H1 (cell line): Measurements from ENCODE around the gene KLK4. TPM values are rescaled to one million over a fixed set of nuclear protein-coding genes. Genes with fewer than 3 reads are reported as not detected.

ENCODE experiments used
- CTCF ChIA-PET: fragments of 300-600 bp; sonication (Branson Sonifier 250); formaldehyde crosslinking; loops from one replicate; lab custom pipeline; 2021; ENCODE audit not compliant: partially characterized antibody; lab: Charles Lee
- POLR2A ChIA-PET: fragments of 300-600 bp; sonication (Branson Sonifier 250); formaldehyde crosslinking; loops from one replicate; lab custom pipeline; 2021; ENCODE audit warnings: inconsistent platforms; ENCODE audit not compliant: partially characterized antibody; lab: Charles Lee
- DNase-seq, 2 experiments: peaks; one replicate each; pipeline versions ENCODE4 v3.0.0 to v3.0.0-alpha.2; 2010 to 2022; ENCODE audit warnings: low spot score in 2 of 2, low read depth in 1 of 2, mixed read lengths in 1 of 2
- FAIRE-seq: peaks from 2 replicates; lab custom pipeline; 2011; peaks lifted over from hg19 to GRCh38; lab: Jason Lieb, UNC
- H2AFZ ChIP-seq: 2 replicates; pipeline ENCODE4 v1.8.1; 2012; ENCODE audit warnings: low read length, inconsistent platforms
- H2AK5ac ChIP-seq: 2 replicates; pipeline ENCODE4 v1.6.1; 2013; ENCODE audit warnings: low read depth, low read length
- H2BK120ac ChIP-seq: replicated peaks from 2 replicates; pipeline ENCODE3; 2013; ENCODE audit warnings: low read depth, low read length, inconsistent platforms
- H2BK12ac ChIP-seq: 2 replicates; pipeline ENCODE4 v1.6.1; 2013; ENCODE audit warnings: low read depth, low read length
- H2BK15ac ChIP-seq: 2 replicates; pipeline ENCODE4 v1.6.1; 2013; ENCODE audit warnings: low read length
- H2BK20ac ChIP-seq: 2 replicates; pipeline ENCODE4 v1.6.1; 2013; ENCODE audit warnings: low read length
- H2BK5ac ChIP-seq: 2 replicates; pipeline ENCODE4 v1.6.1; 2013; ENCODE audit warnings: low read depth, low read length
- H3K14ac ChIP-seq: 2 replicates; pipeline ENCODE4 v1.6.1; 2013; ENCODE audit warnings: inconsistent platforms; ENCODE audit not compliant: insufficient read length
- H3K18ac ChIP-seq: 2 replicates; pipeline ENCODE4 v1.6.1; 2013; ENCODE audit warnings: low read length; ENCODE audit errors: extremely low read depth
- H3K23ac ChIP-seq: 2 replicates; pipeline ENCODE4 v1.6.1; 2013; ENCODE audit warnings: inconsistent platforms; ENCODE audit not compliant: insufficient read length
- H3K23me2 ChIP-seq: 2 replicates; pipeline ENCODE4 v1.6.1; 2013; ENCODE audit warnings: low read depth, low read length
- H3K27ac ChIP-seq: 2 replicates; pipeline ENCODE4 v1.6.1; 2011; ENCODE audit warnings: low read depth, low read length, inconsistent platforms
- H3K27me3 ChIP-seq, 4 experiments: replicated peaks in 1 of 4; 1 replicate in 1 of 4; 2 replicates in 3 of 4; pipeline versions ENCODE4 v1.6.1 to v1.8.1; 2011 to 2013; ENCODE audit warnings: low read length in 3 of 4, mild to moderate bottlenecking in 3 of 4, inconsistent platforms in 2 of 4, mixed read lengths in 2 of 4, moderate library complexity in 1 of 4; ENCODE audit not compliant: control insufficient read depth in 3 of 4, insufficient read depth in 3 of 4; ENCODE audit errors: extremely low read depth in 1 of 4
- H3K36me3 ChIP-seq, 4 experiments: 2 replicates each; pipeline versions ENCODE4 v1.6.1 to v1.8.1; 2011 to 2013; ENCODE audit warnings: mild to moderate bottlenecking in 4 of 4, low read length in 3 of 4, moderate library complexity in 2 of 4, control low read depth in 1 of 4, inconsistent platforms in 1 of 4; ENCODE audit not compliant: insufficient read depth in 4 of 4, control insufficient read depth in 2 of 4
- H3K4ac ChIP-seq: replicated peaks from 2 replicates; pipeline ENCODE3; 2013; ENCODE audit warnings: low read length, low read depth, mixed read lengths, inconsistent platforms; ENCODE audit not compliant: insufficient read length
- H3K4me1 ChIP-seq, 4 experiments: replicated peaks in 1 of 4; 1 replicate in 1 of 4; 2 replicates in 3 of 4; pipeline versions ENCODE4 v1.6.1 to v1.8.1; 2011 to 2013; ENCODE audit warnings: low read length in 3 of 4, inconsistent platforms in 2 of 4, mixed read lengths in 1 of 4; ENCODE audit not compliant: insufficient read depth in 4 of 4, control insufficient read depth in 3 of 4
- H3K4me2 ChIP-seq, 2 experiments: 2 replicates each; pipeline versions ENCODE4 v1.6.1 to v1.8.1; 2011 to 2013; ENCODE audit warnings: low read depth in 2 of 2, low read length in 2 of 2, control low read depth in 1 of 2, inconsistent platforms in 1 of 2, mild to moderate bottlenecking in 1 of 2; ENCODE audit not compliant: insufficient read depth in 1 of 2
- H3K4me3 ChIP-seq, 4 experiments: fragments of 200-600, 300-600 bp in 1 of 4; sonication (generic), shearing (Covaris generic), sonication (Bioruptor Twin) in 1 of 4; 2 replicates each; pipeline versions ENCODE4 v1.5.1 to v1.8.1; 2011 to 2016; ENCODE audit warnings: low read length in 4 of 4, low read depth in 3 of 4, control low read depth in 2 of 4, inconsistent platforms in 2 of 4, mild to moderate bottlenecking in 2 of 4, mixed read lengths in 1 of 4, moderate library complexity in 1 of 4; ENCODE audit not compliant: insufficient read depth in 2 of 4; ENCODE audit errors: extremely low read depth in 1 of 4
- H3K56ac ChIP-seq: replicated peaks from 2 replicates; pipeline ENCODE3; 2013; ENCODE audit warnings: low read depth, mild to moderate bottlenecking, mixed read lengths, low read length, inconsistent platforms; ENCODE audit not compliant: insufficient read length
- H3K79me1 ChIP-seq: 2 replicates; pipeline ENCODE4 v1.6.1; 2013; ENCODE audit warnings: low read depth, low read length, control low read depth
- H3K79me2 ChIP-seq, 2 experiments: 2 replicates each; pipeline versions ENCODE4 v1.6.1 to v1.8.1; 2012 to 2013; ENCODE audit warnings: low read length in 2 of 2, mild to moderate bottlenecking in 2 of 2, inconsistent platforms in 1 of 2; ENCODE audit not compliant: insufficient read depth in 2 of 2, control insufficient read depth in 1 of 2
- H3K9ac ChIP-seq, 4 experiments: replicated peaks in 1 of 4; 1 replicate in 1 of 4; 2 replicates in 3 of 4; pipeline versions ENCODE4 v1.6.1 to v1.8.1; 2011 to 2013; ENCODE audit warnings: low read depth in 3 of 4, low read length in 3 of 4, control low read depth in 2 of 4, mild to moderate bottlenecking in 2 of 4, moderate library complexity in 2 of 4, inconsistent platforms in 1 of 4; ENCODE audit errors: extremely low read depth in 1 of 4
- H3K9me3 ChIP-seq, 2 experiments: 2 replicates each; pipeline versions ENCODE4 v1.6.1 to v1.8.1; 2012 to 2013; ENCODE audit warnings: mild to moderate bottlenecking in 2 of 2, moderate library complexity in 2 of 2, control low read depth in 1 of 2, inconsistent platforms in 1 of 2, low read depth in 1 of 2, low read length in 1 of 2, mixed read lengths in 1 of 2; ENCODE audit not compliant: insufficient read depth in 2 of 2
- H4K20me1 ChIP-seq, 2 experiments: replicated peaks in 1 of 2; 2 replicates each; pipeline versions ENCODE3 to v1.8.1; 2011 to 2013; ENCODE audit warnings: inconsistent platforms in 2 of 2, low read length in 2 of 2, mild to moderate bottlenecking in 1 of 2; ENCODE audit not compliant: insufficient read depth in 2 of 2, control insufficient read depth in 1 of 2
- H4K5ac ChIP-seq: 2 replicates; pipeline ENCODE4 v1.6.1; 2013; ENCODE audit warnings: low read length, low read depth, mixed read lengths, inconsistent platforms; ENCODE audit not compliant: insufficient read length
- H4K8ac ChIP-seq: 2 replicates; pipeline ENCODE4 v1.8.0; 2013; ENCODE audit warnings: mild to moderate bottlenecking, moderate library complexity, low read length, inconsistent platforms; ENCODE audit not compliant: insufficient read depth; ENCODE audit errors: extremely low read depth
- H4K91ac ChIP-seq: replicated peaks from 2 replicates; pipeline ENCODE3; 2013; ENCODE audit warnings: low read length, mixed read lengths, inconsistent platforms; ENCODE audit not compliant: insufficient read length
- CTBP2 ChIP-seq: IDR thresholded peaks from 2 replicates; pipeline ENCODE4 v1.7.0; 2011; ENCODE audit warnings: borderline replicate concordance, mild to moderate bottlenecking, moderate library complexity, mixed read lengths, low read length; ENCODE audit not compliant: insufficient read depth, insufficient read length
- EGR1 ChIP-seq: IDR thresholded peaks from 2 replicates; pipeline ENCODE4 v1.6.1; 2011; ENCODE audit warnings: low read depth, low read length, borderline replicate concordance
- HDAC2 ChIP-seq, 2 experiments: fragments of 300-600 bp in 1 of 2; sonication (generic) in 1 of 2; IDR thresholded peaks; 2 replicates each; pipeline ENCODE4 v1.6.1; 2011 to 2012; ENCODE audit warnings: low read depth in 2 of 2, low read length in 2 of 2, mild to moderate bottlenecking in 2 of 2, moderate library complexity in 2 of 2, borderline replicate concordance in 1 of 2, inconsistent platforms in 1 of 2
- HDAC6 ChIP-seq: IDR thresholded peaks from one replicate; pipeline ENCODE4 v1.7.1; 2012; ENCODE audit warnings: low read depth, mild to moderate bottlenecking, inconsistent platforms, low read length, moderate library complexity
- KDM4A ChIP-seq: IDR thresholded peaks from one replicate; pipeline ENCODE4 v1.7.1; 2012; ENCODE audit warnings: low read depth, mild to moderate bottlenecking, moderate library complexity, low read length, inconsistent platforms; ENCODE audit not compliant: severe bottlenecking
- MAFK ChIP-seq: IDR thresholded peaks from 2 replicates; pipeline ENCODE4 v1.6.1; 2012; ENCODE audit warnings: low read depth, mild to moderate bottlenecking, improper control_type of control experiment, low read length
- RAD21 ChIP-seq, 2 experiments: IDR thresholded peaks in 1 of 2; conservative IDR thresholded peaks in 1 of 2; 2 replicates each; pipeline ENCODE4 v1.6.1; 2011; ENCODE audit warnings: low read depth in 2 of 2, low read length in 2 of 2, improper control_type of control experiment in 1 of 2, inconsistent platforms in 1 of 2, mild to moderate bottlenecking in 1 of 2, moderate library complexity in 1 of 2
- RNF2 ChIP-seq: fragments of 200-900, 300-1000 bp; sonication (generic); IDR thresholded peaks from 2 replicates; pipeline ENCODE4 v1.7.1; 2016; ENCODE audit warnings: borderline replicate concordance, low read depth, mild to moderate bottlenecking, antibody characterized with exemption, low read length; ENCODE audit not compliant: poor library complexity, severe bottlenecking; ENCODE audit errors: missing control alignments
- SP4 ChIP-seq: IDR thresholded peaks from 2 replicates; pipeline ENCODE4 v1.6.1; 2012; ENCODE audit warnings: low read length, inconsistent platforms
- TEAD4 ChIP-seq: IDR thresholded peaks from 2 replicates; pipeline ENCODE4 v1.6.1; 2012; ENCODE audit warnings: low read depth, low read length, inconsistent platforms, mixed read lengths
- ZNF274 ChIP-seq: IDR thresholded peaks from 2 replicates; pipeline ENCODE4 v1.7.0; 2012; ENCODE audit warnings: low read length, borderline replicate concordance; ENCODE audit errors: extremely low read depth
- whole genome bisulfite sequencing, 2 experiments: shearing (Covaris generic) in 1 of 2; methylation state at CpG; one replicate each; pipeline versions ENCODE4 v1.1.6 to v1.1.7; 2013 to 2015; ENCODE audit warnings: low lambda C conversion rate in 2 of 2, mixed read lengths in 2 of 2, inconsistent platforms in 1 of 2, low coverage in 1 of 2, missing lambda C conversion rate in 1 of 2; ENCODE audit not compliant: insufficient replicate concordance in 2 of 2, insufficient coverage in 1 of 2, insufficient read length in 1 of 2; ENCODE audit errors: extremely low coverage in 1 of 2, missing lambda C conversion rate in 1 of 2; 5-methylcytosine and 5-hydroxymethylcytosine counted together
- polyA plus RNA-seq, 7 experiments: library from polyadenylated mRNA; depleted of rRNA in 3 of 7; stranded (reverse) in 5 of 7; unstranded in 2 of 7; fragments of >200 nt in 5 of 7; fragments of 200-250 nt in 2 of 7; gene quantifications; 1 replicate in 5 of 7; 2 replicates in 1 of 7; 4 replicates in 1 of 7; pipeline versions ENCODE4 v1.2.1 to v1.2.3, GENCODE V29; 2011 to 2013; ENCODE audit warnings: missing spikeins in 2 of 7, mixed read lengths in 2 of 7
- total RNA-seq: library from RNA; stranded (reverse); fragmentation: NEBNext Ultra II Directional; extraction: Animal tissue kit (Norgen Biotek cat#: 25700); gene quantifications from 2 replicates; pipeline ENCODE4 v1.2.1, GENCODE V29; 2021

Gene KLK4
- total and polyA plus RNA-seq, 2 of the 8 experiments (the other 6 are each of a cell fraction or from before 2014, with no cell fraction given), result 0.44 TPM; not detected in 1

DNA sequence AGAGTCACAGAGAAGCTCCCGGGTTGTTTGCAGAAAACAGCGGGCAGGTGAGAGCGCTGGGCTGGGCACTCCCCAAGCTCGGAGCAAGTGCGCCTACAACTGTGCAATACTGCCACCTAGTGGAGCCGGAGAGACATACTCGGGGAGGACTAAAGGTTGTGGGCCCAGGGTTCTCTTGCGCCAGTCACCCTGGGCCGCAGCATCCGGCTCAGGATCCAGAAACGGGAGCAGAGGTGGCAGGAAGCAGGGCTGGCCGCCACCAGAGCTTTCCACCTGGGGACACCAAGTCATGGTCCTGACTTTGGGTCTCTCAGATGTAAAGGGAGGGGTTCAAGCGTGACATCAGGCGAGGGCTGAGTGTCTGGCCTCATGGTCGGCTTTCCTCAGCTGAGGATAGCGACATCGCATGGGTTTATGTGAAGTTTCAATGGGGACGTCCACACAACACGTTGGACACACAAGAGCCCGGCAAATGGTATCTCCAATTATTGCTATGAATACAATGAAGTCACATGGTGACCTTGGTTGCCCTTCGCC is 11.2 kb upstream of the KLK4 start:
- H4K91ac ChIP-seq, result peak overlapping the region; percentile 80
- 42% methylated on average over 21 of the region's 21 CpGs; no CpG with 5 or more reads in 1 of the 2 experiments for WGBS, 2 experiments
- 0 out of 7 replicates have a peak, but pooled peaks cover 0 to 2% (median 0%) of the 10 kb centered on the region in 4 experiments for H3K27me3 ChIP-seq
- CTCF ChIA-PET, result interaction anchor here (0.6 to 3.5 kb wide), 56 partner anchors 8 to 566 kb away, joined by 3 to 22 read pairs (median 4); partner anchors contain the start of genes CLEC11A, EMC10, GARIN5A and KLK15
- 0 out of 8 replicates have a peak overlapping the region, but pooled peaks of 1 of the 4 experiments have one; percentile 0 for H3K4me3 ChIP-seq
- H2BK20ac ChIP-seq, result no peak overlapping the region
- no peaks in the 10 kb centered on the region for H4K20me1 ChIP-seq
- no peak overlapping the region for H3K23ac ChIP-seq
- peak; percentile 59 to 87 for DNase-seq
- peak overlapping the region; percentile 91 for H4K8ac ChIP-seq
- peak; percentile 57 for FAIRE-seq
- no peak overlapping the region for H2AK5ac ChIP-seq
- no peak overlapping the region for H3K4ac ChIP-seq
- H3K36me3 ChIP-seq, result no peaks in the 10 kb centered on the region
- 0 out of 2 replicates have a peak overlapping the region, but pooled peaks have one; percentile 64 for H2BK12ac ChIP-seq
- no peaks in the 10 kb centered on the region for H3K23me2 ChIP-seq
- H2BK5ac ChIP-seq, result no peak overlapping the region
- no peak overlapping the region for H2BK15ac ChIP-seq
- H3K79me2 ChIP-seq, result no peaks in the 10 kb centered on the region
- H2AFZ ChIP-seq, result peak overlapping the region; percentile 96; the same call in 1 of the 2 replicates
- no peak overlapping the region for H4K5ac ChIP-seq
- H3K4me2 ChIP-seq, result peak overlapping the region in 1 of 2 experiments; percentile 2; a peak in 1 of 4 replicates
- H3K18ac ChIP-seq, result peak overlapping the region; percentile 41; the same call in 1 of the 2 replicates
- no peak overlapping the region for H3K14ac ChIP-seq
- H2BK120ac ChIP-seq, result no peak overlapping the region
- H3K27ac ChIP-seq, result no peak overlapping the region
- H3K9ac ChIP-seq, result no peak overlapping the region
- H3K4me1 ChIP-seq, result peaks cover 0 to 7% (median 5%) of the 10 kb centered on the region in 4 experiments; a peak in 5 of 7 replicates
- POLR2A ChIA-PET, result interaction anchor here (0.9 to 3.3 kb wide), 4 partner anchors 118 to 179 kb away, joined by 3 to 35 read pairs (median 16); no protein-coding TSS in a partner anchor
- no peaks in the 10 kb centered on the region for H3K9me3 ChIP-seq
- H3K79me1 ChIP-seq, result no peaks in the 10 kb centered on the region
- no peak overlapping the region for H3K56ac ChIP-seq
- TF ChIP-seq RAD21 (IDR thresholded peaks at IDR 0.05 in 1 of 2, conservative IDR thresholded peaks at IDR 0.05 in 1 of 2; ENCODE audit: low read depth in 2 of 2, low read length in 2 of 2) (peak; percentile 96 to 98), HDAC2 (IDR thresholded peaks at IDR 0.05; ENCODE audit: borderline replicate concordance in 1 of 2, low read depth in 2 of 2, low read length in 2 of 2) (no peak), MAFK (no peak), EGR1 (no peak), TEAD4 (0 out of 2 replicates have a peak, but pooled peaks have one; percentile 17), KDM4A (no peak), SP4 (no peak), ZNF274 (no peak), RNF2 (no peak), HDAC6 (no peak), CTBP2 (no peak)
